OCI-LY1 (cell line): ENCODE results near the gene P3H4.

Source experiments
- H2AFZ ChIP-seq: fragments of 200-600 bp; sonication (generic), shearing (Covaris generic); 2 replicates; pipeline ENCODE4 v1.6.0; 2014; ENCODE audit warnings: antibody characterized with exemption, mild to moderate bottlenecking, low read length
- H3F3A ChIP-seq: fragments of 200-600 bp; sonication (generic), shearing (Covaris generic); 2 replicates; pipeline ENCODE4 v1.6.0; 2014; ENCODE audit warnings: mild to moderate bottlenecking, antibody characterized with exemption, low read length, moderate library complexity; ENCODE audit not compliant: insufficient read depth
- H3K27ac ChIP-seq: fragments of 200-600 bp; sonication (generic); 2 replicates; pipeline ENCODE4 v1.5.1; 2014; ENCODE audit warnings: low read length, mixed run types, mild to moderate bottlenecking, low read depth; ENCODE audit not compliant: poor library complexity, severe bottlenecking
- H3K27me3 ChIP-seq: fragments of 200-600 bp; sonication (generic); 2 replicates; pipeline ENCODE4 v1.6.0; 2014; ENCODE audit warnings: antibody characterized with exemption, mild to moderate bottlenecking, low read length, moderate library complexity; ENCODE audit not compliant: insufficient read depth
- H3K36me3 ChIP-seq: fragments of 200-600 bp; sonication (generic); 2 replicates; pipeline ENCODE4 v1.6.1; 2014; ENCODE audit warnings: mild to moderate bottlenecking, antibody characterized with exemption, low read length, moderate library complexity, mixed read lengths; ENCODE audit not compliant: insufficient read depth
- H3K4me1 ChIP-seq: fragments of 200-600 bp; sonication (generic); 2 replicates; pipeline ENCODE4 v1.5.1; 2014; ENCODE audit warnings: mild to moderate bottlenecking, low read length, moderate library complexity; ENCODE audit not compliant: insufficient read depth, severe bottlenecking
- H3K4me2 ChIP-seq: fragments of 200-600 bp; sonication (generic), shearing (Covaris generic); 2 replicates; pipeline ENCODE4 v1.6.1; 2014; ENCODE audit warnings: low read length
- H3K4me3 ChIP-seq: fragments of 200-600 bp; sonication (generic); 2 replicates; pipeline ENCODE4 v1.5.1; 2014; ENCODE audit warnings: low read length, low read depth, mild to moderate bottlenecking, mixed read lengths; ENCODE audit not compliant: poor library complexity, severe bottlenecking
- H3K79me2 ChIP-seq: fragments of 200-600 bp; shearing (Covaris generic); 2 replicates; pipeline ENCODE4 v1.6.1; 2016; ENCODE audit warnings: mixed run types, low read length, mixed read lengths; ENCODE audit not compliant: insufficient read depth
- H3K9ac ChIP-seq: fragments of 200-600 bp; sonication (generic), shearing (Covaris generic); 2 replicates; pipeline ENCODE4 v1.6.1; 2014; ENCODE audit warnings: mild to moderate bottlenecking, low read length, mixed read lengths
- H3K9me2 ChIP-seq: fragments of 200-600 bp; sonication (generic), shearing (Covaris generic); 2 replicates; pipeline ENCODE4 v1.6.1; 2014; ENCODE audit warnings: low read depth, mild to moderate bottlenecking, low read length, mixed read lengths
- H3K9me3 ChIP-seq: fragments of 200-600 bp; shearing (Covaris generic); 2 replicates; pipeline ENCODE4 v1.6.1; 2014; ENCODE audit warnings: low read length, mixed read lengths
- H4K20me1 ChIP-seq: fragments of 200-600 bp; sonication (generic), shearing (Covaris generic); 2 replicates; pipeline ENCODE4 v1.6.0; 2016; ENCODE audit warnings: mild to moderate bottlenecking, low read length; ENCODE audit not compliant: insufficient read depth
- CTCF ChIP-seq: fragments of 200-600 bp; sonication (generic), shearing (Covaris generic); IDR thresholded peaks from 2 replicates; pipeline ENCODE4 v1.5.1; 2017; ENCODE audit warnings: mild to moderate bottlenecking, antibody characterized with exemption, low read length, moderate library complexity, mixed read lengths
- EZH2 ChIP-seq: fragments of 200-600 bp; sonication (generic), shearing (Covaris generic); IDR thresholded peaks from 2 replicates; pipeline ENCODE4 v1.8.0; 2017; ENCODE audit warnings: borderline replicate concordance, mixed run types, mild to moderate bottlenecking, antibody characterized with exemption, low read length, moderate library complexity, mixed read lengths

The P3H4 gene

GRCh38 chr17:41814195-41814594, 2.4 kb upstream of the P3H4 start:
- no peaks in the 10 kb centered on the region for H3F3A ChIP-seq
- peaks cover 21% of the 10 kb centered on the region; the same call in 1 of the 2 replicates for H3K27me3 ChIP-seq
- no peaks in the 10 kb centered on the region for H3K79me2 ChIP-seq
- no peak overlapping the region for H2AFZ ChIP-seq
- peaks cover 16% of the 10 kb centered on the region for H3K4me1 ChIP-seq
- no peak for TF ChIP-seq EZH2
- TF ChIP-seq CTCF, result no peak
- H3K9ac ChIP-seq, result no peak overlapping the region
- no peaks in the 10 kb centered on the region for H3K9me3 ChIP-seq
- no peaks in the 10 kb centered on the region for H3K36me3 ChIP-seq
- no peak overlapping the region for H3K4me2 ChIP-seq
- H4K20me1 ChIP-seq, result no peaks in the 10 kb centered on the region
- no peak overlapping the region for H3K27ac ChIP-seq
- no peaks in the 10 kb centered on the region for H3K9me2 ChIP-seq
- no peak overlapping the region for H3K4me3 ChIP-seq

GRCh38 chr17:41813699-41814124, 2.0 kb upstream of the P3H4 start:
- Histone ChIP-seq H3K9ac (no peak overlapping the region), H3K9me2 (no peaks in the 10 kb centered on the region), H3K4me1 (peaks cover 12% of the 10 kb centered on the region), H3K4me2 (no peak overlapping the region), H4K20me1 (no peaks in the 10 kb centered on the region), H3F3A (no peaks in the 10 kb centered on the region), H3K27ac (no peak overlapping the region), H3K79me2 (no peaks in the 10 kb centered on the region), H3K4me3 (no peak overlapping the region), H3K27me3 (peaks cover 19% of the 10 kb centered on the region; the same call in 1 of the 2 replicates), H2AFZ (no peak overlapping the region), H3K36me3 (no peaks in the 10 kb centered on the region), H3K9me3 (no peaks in the 10 kb centered on the region)
- TF ChIP-seq EZH2, result no peak
- TF ChIP-seq CTCF, result no peak

- peaks cover 9% of the 10 kb centered on the region for H3K4me1 ChIP-seq
- H3K36me3 ChIP-seq, result no peaks in the 10 kb centered on the region
- no peak for TF ChIP-seq EZH2
- no peak for TF ChIP-seq CTCF
- no peaks in the 10 kb centered on the region for H4K20me1 ChIP-seq
- H3K27ac ChIP-seq, result no peak overlapping the region
- no peaks in the 10 kb centered on the region for H3K79me2 ChIP-seq
- no peaks in the 10 kb centered on the region for H3K9me2 ChIP-seq
- no peak overlapping the region for H3K9ac ChIP-seq
- peaks cover 16% of the 10 kb centered on the region; the same call in 1 of the 2 replicates for H3K27me3 ChIP-seq
- no peaks in the 10 kb centered on the region for H3F3A ChIP-seq
- no peak overlapping the region for H3K4me3 ChIP-seq
- H3K4me2 ChIP-seq, result no peak overlapping the region
- H2AFZ ChIP-seq, result no peak overlapping the region
- no peaks in the 10 kb centered on the region for H3K9me3 ChIP-seq
These were observed 1.5 kb upstream of the P3H4 start for GRCh38 chr17:41813152-41813680.
